ENCODE data around the gene MRPL34.

DNA sequence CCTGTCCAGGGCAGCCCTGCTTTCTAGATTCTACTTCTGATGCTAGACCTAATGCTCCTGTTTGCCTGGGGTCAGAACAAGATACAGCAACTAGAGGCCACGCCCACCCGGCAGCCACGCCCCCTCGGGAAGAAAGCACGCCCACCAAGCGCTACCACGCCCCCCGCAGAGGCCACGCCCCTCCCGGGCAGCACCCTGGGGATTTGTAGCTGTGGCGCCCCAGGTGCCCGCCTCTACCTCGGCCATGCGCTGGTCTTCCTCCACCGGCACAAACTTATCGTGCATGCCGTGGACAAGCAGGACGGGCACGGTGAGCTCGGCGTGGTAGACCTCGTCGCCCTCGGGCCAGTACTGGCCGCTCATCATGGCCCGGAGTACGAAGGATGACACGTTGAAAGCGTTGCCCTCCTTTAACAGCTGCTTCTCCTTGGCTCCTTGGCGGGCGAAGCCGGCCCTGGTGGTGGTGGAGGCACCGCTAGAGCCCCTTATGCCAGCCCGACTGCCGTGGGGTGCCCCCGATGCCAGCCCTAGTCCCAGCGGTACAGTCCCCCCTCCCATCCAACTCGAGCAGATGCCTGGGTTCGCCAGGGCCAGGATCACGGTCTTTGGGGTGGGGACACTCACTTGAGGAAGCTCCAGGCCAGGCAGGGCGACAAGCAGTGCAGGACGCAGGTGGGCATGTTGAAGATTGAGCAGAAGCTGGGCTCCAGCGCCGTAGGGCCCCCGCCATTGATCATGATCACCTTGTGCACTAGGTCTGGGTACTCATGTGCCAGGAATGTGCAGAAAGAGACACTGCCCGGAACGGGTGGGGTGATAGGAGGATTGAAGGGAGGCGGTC, 11.4 kb upstream of the MRPL34 start:
- TF ChIP-seq POLR2A (IDR thresholded peaks at IDR 0.05) (no peak), CTCF (IDR thresholded peaks at IDR 0.05) (no peak)
